Muscle layer of duodenum (tissue), 2 donors: ENCODE data around the gene FAM53A.

Source experiments
- H3K27ac ChIP-seq: one replicate; pipeline ENCODE4 v1.7.0; 2013; ENCODE audit warnings: mild to moderate bottlenecking, low read length
- H3K27me3 ChIP-seq: one replicate; pipeline ENCODE4 v1.7.0; 2013; ENCODE audit warnings: low read depth, mild to moderate bottlenecking, control low read depth, low read length
- H3K36me3 ChIP-seq, 2 donors: one replicate each; pipeline ENCODE4 v1.7.0; 2013; ENCODE audit warnings: low read length in 2 of 2, control low read depth in 1 of 2, mild to moderate bottlenecking in 1 of 2; ENCODE audit not compliant: insufficient read depth in 2 of 2, control insufficient read depth in 1 of 2
- H3K4me1 ChIP-seq, 2 donors: one replicate each; pipeline ENCODE4 v1.7.0; 2013; ENCODE audit warnings: low read length in 2 of 2, mild to moderate bottlenecking in 2 of 2, control low read depth in 1 of 2, moderate library complexity in 1 of 2; ENCODE audit not compliant: insufficient read depth in 2 of 2, control insufficient read depth in 1 of 2
- H3K4me3 ChIP-seq, 2 donors: one replicate each; pipeline ENCODE4 v1.7.0; 2013; ENCODE audit warnings: low read length in 2 of 2, low read depth in 1 of 2, mild to moderate bottlenecking in 1 of 2
- H3K9me3 ChIP-seq, 2 donors: one replicate each; pipeline ENCODE4 v1.7.0; 2013; ENCODE audit warnings: low read length in 2 of 2, control low read depth in 1 of 2, mild to moderate bottlenecking in 1 of 2; ENCODE audit not compliant: control insufficient read depth in 1 of 2
- donor health status: healthy.

The FAM53A gene

DNA sequence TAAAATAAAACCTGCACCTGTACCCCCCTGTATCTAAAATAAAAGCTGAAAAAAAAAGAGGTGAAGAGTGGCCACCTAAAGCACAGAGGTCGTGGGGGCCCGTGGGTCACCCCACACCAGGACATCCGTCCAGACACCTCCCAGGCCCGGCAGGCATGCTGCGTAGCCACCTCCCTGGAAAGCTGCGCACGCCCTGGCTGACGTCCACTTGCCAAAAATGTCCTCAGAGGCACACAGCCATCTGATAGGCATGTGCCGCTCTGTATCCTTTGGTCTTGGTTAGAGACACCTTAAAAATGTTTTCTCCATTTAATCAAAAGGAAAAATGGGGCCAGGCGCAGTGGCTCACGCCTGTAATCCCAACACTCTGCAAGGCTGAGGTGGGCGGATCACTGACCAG is 17.7 kb downstream of the FAM53A start:
- no peak overlapping the region for H3K4me3 ChIP-seq
- H3K27me3 ChIP-seq = no peaks in the 10 kb centered on the region
- H3K27ac ChIP-seq = no peak overlapping the region
- H3K4me1 ChIP-seq = peaks cover 0 to 5% of the 10 kb centered on the region in 2 donors
- no peaks in the 10 kb centered on the region for H3K9me3 ChIP-seq
- H3K36me3 ChIP-seq = no peaks in the 10 kb centered on the region

DNA sequence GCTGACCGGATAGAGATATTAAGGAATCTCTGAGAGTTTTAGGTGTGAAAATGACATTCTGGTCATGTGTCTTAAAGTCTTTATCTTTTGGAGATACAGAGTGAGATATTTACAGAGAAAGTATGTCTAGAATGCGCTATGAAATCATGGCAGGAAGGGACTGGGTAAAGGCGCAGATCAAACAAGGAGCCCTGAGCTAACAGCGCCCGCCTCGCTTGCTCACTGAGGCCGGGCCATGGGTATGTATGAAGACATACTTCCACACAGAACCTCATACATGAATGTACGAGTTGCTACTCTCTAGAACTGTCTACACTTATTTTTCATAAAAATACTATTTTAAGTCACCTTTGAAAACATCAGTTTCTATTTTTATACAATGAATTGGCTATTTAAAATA is 20.0 kb downstream of the FAM53A start:
- H3K9me3 ChIP-seq = no peaks in the 10 kb centered on the region

DNA sequence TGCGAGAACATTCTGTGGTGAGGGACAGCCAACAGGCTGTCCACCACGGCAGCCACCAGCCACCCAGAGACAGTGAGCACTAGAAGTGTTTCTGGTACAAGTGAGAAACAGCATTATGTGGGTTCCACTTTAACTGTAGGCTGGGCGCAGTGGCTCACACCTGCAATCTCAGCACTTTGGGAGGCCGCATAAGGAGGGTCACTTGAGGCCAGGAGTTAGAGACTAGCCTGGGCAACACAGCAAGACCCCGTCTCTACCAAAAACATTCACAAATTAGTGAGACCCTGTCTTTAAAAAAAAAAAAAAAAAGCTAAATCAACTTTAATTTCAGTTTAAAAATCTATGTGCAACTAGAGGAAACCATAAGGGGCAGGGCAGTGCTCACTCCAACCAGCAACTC is 20.6 kb downstream of the FAM53A start:
- Histone ChIP-seq H3K4me3 (no peak overlapping the region), H3K9me3 (no peaks in the 10 kb centered on the region), H3K27ac (no peak overlapping the region)

More for the DNA sequence above, 20.0 kb downstream of the FAM53A start:
- H3K27me3 ChIP-seq = no peaks in the 10 kb centered on the region
- H3K36me3 ChIP-seq = no peaks in the 10 kb centered on the region
- H3K4me3 ChIP-seq = no peak overlapping the region
- peaks cover 0 to 5% of the 10 kb centered on the region in 2 donors for H3K4me1 ChIP-seq
- no peak overlapping the region for H3K27ac ChIP-seq

DNA sequence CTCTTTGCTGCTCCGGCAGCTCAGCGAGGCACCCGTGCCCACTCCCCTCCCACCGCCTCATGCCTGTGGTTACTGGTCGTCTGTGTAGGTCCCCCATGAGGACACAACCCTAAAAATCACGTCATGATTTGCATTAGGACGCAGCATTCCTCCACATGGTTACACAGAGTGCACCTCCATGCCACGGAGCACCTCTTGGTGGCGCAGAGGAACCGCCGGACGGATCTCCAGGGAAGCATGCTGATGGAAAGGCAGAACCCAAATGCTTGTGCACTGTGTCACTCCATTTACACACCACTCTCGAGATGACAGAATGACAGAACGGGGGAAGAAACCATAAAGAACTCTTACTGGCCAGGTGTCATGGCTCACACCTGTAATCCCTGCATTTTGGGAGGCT is 22.4 kb downstream of the FAM53A start:
- Histone ChIP-seq H3K4me3 (no peak overlapping the region), H3K9me3 (no peaks in the 10 kb centered on the region), H3K4me1 (peaks cover 0 to 5% of the 10 kb centered on the region in 2 donors)

More for the DNA sequence above, 20.6 kb downstream of the FAM53A start:
- Histone ChIP-seq H3K4me1 (peaks cover 0 to 5% of the 10 kb centered on the region in 2 donors), H3K27me3 (no peaks in the 10 kb centered on the region), H3K36me3 (no peaks in the 10 kb centered on the region)

DNA sequence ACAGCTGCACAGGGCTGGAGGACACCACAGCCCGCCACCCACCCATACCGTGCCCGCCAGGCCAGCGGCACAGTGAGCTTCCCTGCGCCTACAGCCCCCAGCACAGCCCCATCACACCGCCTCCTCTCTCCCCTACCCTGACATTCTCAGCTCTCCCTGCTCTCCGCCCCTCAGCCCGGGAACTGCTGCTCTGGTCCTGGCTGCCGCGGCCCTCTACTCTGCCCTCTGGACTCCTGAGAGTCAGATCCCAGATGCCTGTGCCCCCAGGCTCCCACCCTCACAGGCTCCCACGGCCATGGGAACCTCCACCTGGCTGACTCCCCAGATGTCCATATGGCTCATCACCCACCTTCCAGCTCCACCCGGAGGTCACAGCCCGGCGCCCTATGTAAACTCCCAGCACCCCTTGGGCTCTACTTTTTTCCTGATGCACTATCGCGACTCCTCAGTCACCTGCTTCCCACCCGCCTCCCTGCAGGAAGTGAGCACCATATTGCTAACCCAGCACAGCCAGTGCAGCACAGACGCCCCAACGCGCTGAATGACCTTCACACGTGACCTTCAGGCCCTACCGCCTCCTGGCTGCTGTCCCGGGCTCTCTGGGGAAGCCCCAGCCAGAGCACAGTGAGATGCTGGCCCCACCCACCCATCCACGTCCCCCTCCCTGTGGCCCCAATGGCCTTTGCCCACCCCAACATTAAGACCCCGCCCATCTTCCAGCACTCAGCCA is 23.0 kb downstream of the FAM53A start:
- Histone ChIP-seq H3K4me1 (no peaks in the 10 kb centered on the region), H3K4me3 (no peak overlapping the region), H3K9me3 (no peaks in the 10 kb centered on the region), H3K27ac (no peak overlapping the region), H3K27me3 (no peaks in the 10 kb centered on the region), H3K36me3 (peaks cover 0 to 7% of the 10 kb centered on the region in 2 donors)

More for the DNA sequence above, 22.4 kb downstream of the FAM53A start:
- Histone ChIP-seq H3K27ac (no peak overlapping the region), H3K36me3 (peaks cover 0 to 5% of the 10 kb centered on the region in 2 donors), H3K27me3 (no peaks in the 10 kb centered on the region)

DNA sequence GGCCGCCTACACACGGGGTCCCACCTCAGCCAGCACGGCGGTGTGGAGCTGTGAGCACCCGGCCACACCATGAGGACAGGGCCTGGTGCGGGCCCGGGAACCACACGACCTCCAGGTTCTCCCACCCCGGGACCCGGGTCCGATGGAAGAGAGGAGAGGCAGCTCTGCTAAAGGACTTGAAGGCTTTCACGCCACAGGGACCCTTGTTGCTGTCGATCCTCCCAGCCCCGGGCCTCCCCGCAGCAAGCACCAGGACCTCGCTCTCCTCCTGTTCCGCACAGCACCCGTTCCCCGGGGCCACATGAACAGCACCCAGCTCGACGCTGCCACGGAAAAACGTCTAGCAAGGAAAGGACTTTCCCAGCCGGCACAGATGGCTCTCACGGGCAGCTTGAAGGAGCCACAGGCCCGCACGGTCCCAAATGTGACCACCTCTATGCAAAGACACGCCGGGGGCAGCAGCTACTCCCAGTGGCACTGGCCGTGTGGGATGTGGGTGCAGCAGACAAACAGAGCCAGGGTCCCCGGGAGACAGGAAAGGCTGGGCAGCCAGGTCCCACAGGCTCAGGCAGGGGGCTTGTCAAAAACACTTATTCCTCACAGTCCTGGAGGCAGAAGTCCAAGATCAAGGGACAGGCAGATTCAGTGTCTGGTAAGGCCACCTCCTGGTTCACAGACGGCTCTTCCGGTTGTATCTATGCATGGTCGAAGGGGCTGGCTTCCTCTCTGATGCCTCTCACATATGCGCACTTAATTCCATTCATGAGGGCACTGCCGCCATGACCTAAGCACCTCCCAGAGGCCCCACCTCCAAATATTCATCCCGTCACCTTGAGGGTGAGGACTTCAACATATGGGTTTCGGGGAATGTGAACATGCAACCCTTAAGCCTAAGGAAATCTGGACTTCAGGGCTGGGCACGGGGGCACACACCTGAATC is 24.7 kb downstream of the FAM53A start:
- no peaks in the 10 kb centered on the region for H3K4me1 ChIP-seq
- H3K27ac ChIP-seq = no peak overlapping the region
- H3K4me3 ChIP-seq = no peak overlapping the region
- no peaks in the 10 kb centered on the region for H3K9me3 ChIP-seq
- peaks cover 0 to 14% of the 10 kb centered on the region in 2 donors for H3K36me3 ChIP-seq
- H3K27me3 ChIP-seq = no peaks in the 10 kb centered on the region

DNA sequence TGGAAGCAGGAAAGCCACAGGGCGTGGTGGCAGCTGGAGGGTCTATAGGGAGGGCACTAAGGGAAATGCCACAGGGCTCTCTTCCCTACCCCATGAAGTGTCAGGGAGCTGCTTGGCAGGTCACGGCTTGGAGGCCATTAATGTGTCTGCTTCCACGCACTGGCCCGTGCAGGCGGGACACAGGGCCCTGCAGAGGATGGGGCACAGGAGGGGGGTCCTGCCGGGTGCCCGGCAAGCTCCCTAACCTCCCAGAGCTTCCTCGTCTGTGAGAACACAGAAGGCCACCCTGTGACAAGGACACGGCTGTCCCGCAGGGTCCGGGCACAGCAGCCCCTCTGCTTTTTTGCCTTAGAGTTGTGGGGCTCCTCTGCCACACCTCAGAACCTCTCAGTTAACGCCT is 25.5 kb downstream of the FAM53A start:
- peaks cover 0 to 14% of the 10 kb centered on the region in 2 donors for H3K36me3 ChIP-seq
- H3K27me3 ChIP-seq = no peaks in the 10 kb centered on the region
- H3K9me3 ChIP-seq = no peaks in the 10 kb centered on the region
- H3K4me3 ChIP-seq = no peak overlapping the region
- H3K27ac ChIP-seq = no peak overlapping the region
- H3K4me1 ChIP-seq = no peaks in the 10 kb centered on the region

DNA sequence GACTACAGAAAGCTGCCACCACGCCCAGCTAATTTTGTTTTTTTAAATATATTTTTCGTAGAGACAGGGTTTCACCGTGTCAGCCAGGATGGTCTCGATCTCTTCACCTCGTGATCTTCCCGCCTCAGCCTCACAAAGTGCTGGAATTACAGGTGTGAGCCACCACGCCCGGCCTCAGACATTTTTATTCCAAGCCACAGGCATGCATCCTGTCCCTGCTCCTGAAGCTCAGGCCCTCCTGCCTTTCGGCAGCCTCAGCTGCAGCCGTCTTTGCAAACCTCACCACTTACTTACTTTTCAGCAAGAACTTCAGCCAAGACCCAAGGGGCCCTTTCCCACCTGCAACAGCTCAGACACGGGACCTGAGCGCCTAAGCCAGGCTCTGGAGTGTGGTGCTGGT is 26.0 kb downstream of the FAM53A start:
- H3K27me3 ChIP-seq = no peaks in the 10 kb centered on the region
- H3K27ac ChIP-seq = no peak overlapping the region
- no peaks in the 10 kb centered on the region for H3K9me3 ChIP-seq
- no peaks in the 10 kb centered on the region for H3K4me1 ChIP-seq
- peaks cover 0 to 14% of the 10 kb centered on the region in 2 donors for H3K36me3 ChIP-seq
- H3K4me3 ChIP-seq = no peak overlapping the region

DNA sequence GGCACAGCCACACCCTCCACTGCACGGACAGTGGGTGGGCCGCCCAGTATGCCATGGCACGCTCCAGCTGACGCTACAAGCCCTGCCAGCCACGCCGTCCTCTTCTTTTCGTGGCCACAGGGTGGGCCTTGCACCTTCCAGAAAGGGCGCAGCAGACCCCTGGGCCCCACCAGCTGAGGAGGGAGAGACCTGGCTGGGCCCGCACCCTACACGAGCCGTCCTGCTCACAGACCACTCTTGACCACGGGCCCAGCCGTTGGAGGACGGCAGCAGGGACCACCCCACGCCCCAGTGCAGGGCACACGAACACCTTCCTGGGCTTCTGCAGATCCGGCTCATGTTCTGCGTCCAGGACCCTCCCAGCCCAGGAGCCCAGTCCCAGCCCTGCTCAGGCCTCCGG is 27.1 kb downstream of the FAM53A start:
- no peak overlapping the region for H3K27ac ChIP-seq
- H3K36me3 ChIP-seq = peaks cover 0 to 14% of the 10 kb centered on the region in 2 donors
- no peaks in the 10 kb centered on the region for H3K4me1 ChIP-seq
- no peak overlapping the region for H3K4me3 ChIP-seq
- no peaks in the 10 kb centered on the region for H3K9me3 ChIP-seq
- no peaks in the 10 kb centered on the region for H3K27me3 ChIP-seq

DNA sequence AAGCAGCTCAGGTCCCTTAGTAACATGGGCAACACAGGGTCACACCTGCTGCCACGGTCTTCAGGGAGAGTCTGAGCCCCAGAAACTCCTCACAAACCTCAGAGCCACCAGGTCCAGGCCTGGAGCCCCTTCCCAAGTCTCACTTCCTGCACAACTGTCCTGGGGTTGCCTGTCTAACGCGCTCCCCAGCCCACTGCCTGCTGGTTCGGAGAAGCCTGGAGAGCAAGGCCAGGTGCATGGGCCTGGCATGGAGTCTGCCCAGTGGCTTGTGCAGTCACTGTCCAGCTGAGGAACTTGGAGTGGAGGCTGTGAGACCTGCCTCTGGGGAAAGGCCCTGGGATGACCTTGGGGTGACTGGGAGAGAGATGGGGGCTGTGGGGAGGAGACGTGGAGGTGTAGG is 28.0 kb downstream of the FAM53A start:
- H3K9me3 ChIP-seq = no peaks in the 10 kb centered on the region
- H3K27ac ChIP-seq = no peak overlapping the region
- peaks cover 0 to 14% of the 10 kb centered on the region in 2 donors for H3K36me3 ChIP-seq
- H3K4me1 ChIP-seq = no peaks in the 10 kb centered on the region
- H3K4me3 ChIP-seq = no peak overlapping the region
- no peaks in the 10 kb centered on the region for H3K27me3 ChIP-seq

DNA sequence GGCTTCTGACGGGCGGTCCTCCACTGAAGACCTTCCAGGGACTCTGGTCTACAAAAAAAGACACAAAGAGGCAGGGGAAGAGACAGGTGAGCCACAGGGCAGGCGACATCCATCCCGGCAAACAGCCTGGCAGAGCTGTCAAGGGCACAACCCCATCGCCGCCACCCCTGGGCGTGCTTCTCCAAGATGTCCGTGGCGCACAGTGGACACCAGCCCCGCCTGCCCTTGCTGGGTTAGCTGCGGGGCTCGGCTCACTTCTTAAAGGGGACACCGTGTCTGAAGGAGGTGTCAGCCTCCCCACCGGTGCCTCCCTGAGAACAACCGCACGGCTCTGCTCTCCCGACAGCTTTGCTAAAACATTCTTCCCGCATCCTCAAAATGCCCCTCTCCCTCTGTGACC is 28.4 kb downstream of the FAM53A start:
- Histone ChIP-seq H3K4me1 (no peaks in the 10 kb centered on the region), H3K36me3 (peaks cover 0 to 14% of the 10 kb centered on the region in 2 donors), H3K9me3 (no peaks in the 10 kb centered on the region), H3K27ac (no peak overlapping the region), H3K4me3 (no peak overlapping the region), H3K27me3 (no peaks in the 10 kb centered on the region)
